Right atrium auricular region (tissue), 2 donors: ENCODE results near the gene AKR1B1. TPM values are rescaled to one million over a fixed set of nuclear protein-coding genes. Genes with fewer than 3 reads are reported as not detected.

Experiments
- DNase-seq: peaks from one replicate; pipeline ENCODE4 v3.0.0-alpha.2; 2019; ENCODE audit warnings: low spot score
- H3K27ac ChIP-seq, 2 donors: fragments of 200-600 bp; sonication (generic); 1 replicate in 1 of 2; 2 replicates in 1 of 2; pipeline ENCODE4 v1.5.1; 2016 to 2019
- H3K27me3 ChIP-seq, 2 donors: fragments of 200-600 bp; sonication (generic); one replicate each; pipeline versions ENCODE4 v1.5.1 to v1.6.0; 2017 to 2019
- H3K36me3 ChIP-seq: fragments of 200-600 bp; sonication (generic); one replicate; pipeline ENCODE4 v1.5.1; 2016
- H3K4me1 ChIP-seq, 2 donors: fragments of 200-600 bp; sonication (generic); one replicate each; pipeline versions ENCODE4 v1.5.1 to v1.6.0; 2017 to 2019
- H3K4me3 ChIP-seq, 2 donors: fragments of 200-600 bp; sonication (generic); 1 replicate in 1 of 2; 2 replicates in 1 of 2; pipeline ENCODE4 v1.5.1; 2017 to 2019; ENCODE audit warnings: mild to moderate bottlenecking in 1 of 2, moderate library complexity in 1 of 2
- H3K9me3 ChIP-seq, 2 donors: fragments of 200-600 bp; sonication (generic); one replicate each; pipeline ENCODE4 v1.5.1; 2019
- total RNA-seq, 2 donors: library from RNA; depleted of rRNA; stranded (reverse); fragments of >200 nt; gene quantifications; one replicate each; pipeline ENCODE4 v1.1.0, GENCODE V29; 2016
- TF ChIP-seq, protein P1 (sequence below), 2 donors: fragments of 200-600 bp; sonication (generic); IDR thresholded peaks; one replicate each; pipeline ENCODE4 v1.5.1; 2019; ENCODE audit warnings: antibody characterized with exemption in 2 of 2

AKR1B1 gene
- total RNA-seq, 2 donors from 2014 or later: 69.1 to 261 TPM

DNA sequence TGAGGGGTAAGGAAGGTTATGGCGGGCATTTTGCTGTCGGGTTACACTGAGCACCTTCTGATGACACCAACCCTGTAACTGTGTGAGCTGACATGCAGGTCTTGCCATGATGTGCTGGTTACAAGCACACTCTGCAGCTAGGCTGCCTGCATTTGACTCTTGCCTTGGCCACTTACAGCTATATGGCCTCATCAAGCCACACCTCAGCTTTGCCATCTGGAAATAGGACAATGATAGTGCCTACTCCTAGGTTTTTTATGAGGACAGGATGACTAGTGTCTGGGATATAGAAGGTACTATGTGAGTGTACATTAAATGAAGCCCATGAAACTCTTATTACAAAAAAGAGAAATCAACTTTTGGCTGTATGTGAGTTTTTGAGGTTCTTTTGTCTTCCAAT, 58.0 kb downstream of the AKR1B1 start:
- no peak overlapping the region for H3K4me3 ChIP-seq
- TF ChIP-seq, protein P1, sequence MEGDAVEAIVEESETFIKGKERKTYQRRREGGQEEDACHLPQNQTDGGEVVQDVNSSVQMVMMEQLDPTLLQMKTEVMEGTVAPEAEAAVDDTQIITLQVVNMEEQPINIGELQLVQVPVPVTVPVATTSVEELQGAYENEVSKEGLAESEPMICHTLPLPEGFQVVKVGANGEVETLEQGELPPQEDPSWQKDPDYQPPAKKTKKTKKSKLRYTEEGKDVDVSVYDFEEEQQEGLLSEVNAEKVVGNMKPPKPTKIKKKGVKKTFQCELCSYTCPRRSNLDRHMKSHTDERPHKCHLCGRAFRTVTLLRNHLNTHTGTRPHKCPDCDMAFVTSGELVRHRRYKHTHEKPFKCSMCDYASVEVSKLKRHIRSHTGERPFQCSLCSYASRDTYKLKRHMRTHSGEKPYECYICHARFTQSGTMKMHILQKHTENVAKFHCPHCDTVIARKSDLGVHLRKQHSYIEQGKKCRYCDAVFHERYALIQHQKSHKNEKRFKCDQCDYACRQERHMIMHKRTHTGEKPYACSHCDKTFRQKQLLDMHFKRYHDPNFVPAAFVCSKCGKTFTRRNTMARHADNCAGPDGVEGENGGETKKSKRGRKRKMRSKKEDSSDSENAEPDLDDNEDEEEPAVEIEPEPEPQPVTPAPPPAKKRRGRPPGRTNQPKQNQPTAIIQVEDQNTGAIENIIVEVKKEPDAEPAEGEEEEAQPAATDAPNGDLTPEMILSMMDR (IDR thresholded peaks at IDR 0.05): no peak
- no peaks in the 10 kb centered on the region for H3K9me3 ChIP-seq
- no peak for DNase-seq
- H3K27me3 ChIP-seq: no peaks in the 10 kb centered on the region
- no peak overlapping the region for H3K27ac ChIP-seq
- H3K36me3 ChIP-seq: no peaks in the 10 kb centered on the region
- no peaks in the 10 kb centered on the region for H3K4me1 ChIP-seq

DNA sequence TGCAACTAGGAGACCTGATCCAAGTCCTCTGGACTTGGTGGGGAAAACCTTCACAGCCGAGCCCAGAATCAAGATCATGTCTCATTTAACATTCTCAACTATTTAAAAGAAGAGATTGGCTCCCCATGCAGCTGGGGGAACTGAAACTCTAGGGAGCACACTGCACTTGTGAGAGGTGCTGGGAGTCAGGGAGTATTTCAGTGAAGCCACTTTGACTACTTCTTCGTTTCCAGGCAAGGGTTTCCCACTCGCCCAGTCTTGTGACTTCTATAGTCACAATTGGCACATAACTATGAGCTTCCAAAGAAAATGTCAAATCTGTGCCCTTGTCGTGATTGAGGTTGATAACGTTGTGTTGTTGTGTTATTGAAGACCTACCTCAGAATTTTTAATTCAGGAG, 62.9 kb downstream of the AKR1B1 start:
- DNase-seq: no peak
- H3K9me3 ChIP-seq: no peaks in the 10 kb centered on the region
- TF ChIP-seq, protein P1 (IDR thresholded peaks at IDR 0.05): no peak
- no peaks in the 10 kb centered on the region for H3K27me3 ChIP-seq
- H3K36me3 ChIP-seq: no peaks in the 10 kb centered on the region
- H3K27ac ChIP-seq: no peak overlapping the region
- no peak overlapping the region for H3K4me3 ChIP-seq
- no peaks in the 10 kb centered on the region for H3K4me1 ChIP-seq

DNA sequence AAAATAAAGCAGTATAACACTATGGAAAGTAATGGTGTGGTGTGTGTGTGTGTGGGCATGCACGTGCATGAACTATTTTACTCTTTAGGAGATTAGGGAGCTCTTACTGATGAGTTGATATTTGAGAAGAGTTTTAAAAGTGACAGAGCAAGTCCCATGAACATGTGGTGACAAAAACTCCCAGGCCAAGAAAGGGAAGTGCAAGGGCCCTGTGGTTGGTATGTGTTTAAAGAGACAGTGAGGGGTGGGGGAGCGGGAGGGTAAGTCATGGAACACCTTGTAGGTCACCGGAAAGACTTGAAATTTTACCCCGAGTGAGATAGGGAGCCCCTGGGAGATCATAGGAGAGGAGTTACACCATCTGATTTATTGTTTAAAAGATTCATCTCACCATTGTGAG, 63.3 kb downstream of the AKR1B1 start:
- H3K36me3 ChIP-seq: no peaks in the 10 kb centered on the region
- H3K4me1 ChIP-seq: no peaks in the 10 kb centered on the region
- H3K4me3 ChIP-seq: no peak overlapping the region
- TF ChIP-seq, protein P1 (IDR thresholded peaks at IDR 0.05): no peak
- no peak for DNase-seq
- H3K9me3 ChIP-seq: no peaks in the 10 kb centered on the region
- H3K27ac ChIP-seq: no peak overlapping the region
- H3K27me3 ChIP-seq: no peaks in the 10 kb centered on the region

DNA sequence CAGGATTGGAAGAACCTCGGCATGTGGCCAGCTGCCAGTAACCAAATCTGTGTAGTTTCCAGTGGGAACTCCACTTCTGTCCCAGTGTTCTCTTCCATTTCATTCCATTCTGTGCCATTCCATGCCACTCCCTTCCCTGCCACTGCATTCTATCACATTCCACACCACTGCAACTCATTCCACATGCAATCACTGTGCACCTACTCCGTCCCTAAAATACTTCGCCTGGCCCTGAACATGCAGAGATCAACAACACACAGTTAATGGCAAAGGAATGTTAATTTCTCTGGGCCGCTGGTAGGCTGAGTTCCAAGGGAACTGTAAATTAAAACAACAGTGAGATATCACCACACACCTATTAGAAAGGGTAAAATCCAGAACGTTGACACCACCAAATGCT, 64.8 kb downstream of the AKR1B1 start:
- Histone ChIP-seq H3K27ac (no peak overlapping the region), H3K36me3 (no peaks in the 10 kb centered on the region), H3K4me1 (no peaks in the 10 kb centered on the region), H3K27me3 (no peaks in the 10 kb centered on the region), H3K4me3 (no peak overlapping the region), H3K9me3 (no peaks in the 10 kb centered on the region)
- TF ChIP-seq, protein P1 (IDR thresholded peaks at IDR 0.05): no peak
- no peak for DNase-seq

Other genes with a start within 250 kb of the AKR1B1 start
- gene SLC35B4, start 142.2 kb downstream of the AKR1B1 start, total RNA-seq: 1 to 10 TPM; 3.4 to 4.8 TPM
- gene AKR1B10, start 68.5 kb upstream of the AKR1B1 start, total RNA-seq: 1 to 10 TPM in 1 of 2 donors, under 1 TPM in 1; 0.51 to 1.0 TPM
- gene AKR1B15, start 90.0 kb upstream of the AKR1B1 start, total RNA-seq: under 1 TPM in 1 of 2 donors, not detected in 1; 0.20 TPM
- 10 to 100 TPM; 12.5 to 16.7 TPM for gene BPGM, start 187.8 kb upstream of the AKR1B1 start, total RNA-seq